ENCODE measurements around the gene AP1S2. TPM values are rescaled to one million over a fixed set of nuclear protein-coding genes. Genes with fewer than 3 reads are reported as not detected.

AP1S2 gene
- total RNA-seq, 1 donor from 2014 or later: 873 TPM

DNA sequence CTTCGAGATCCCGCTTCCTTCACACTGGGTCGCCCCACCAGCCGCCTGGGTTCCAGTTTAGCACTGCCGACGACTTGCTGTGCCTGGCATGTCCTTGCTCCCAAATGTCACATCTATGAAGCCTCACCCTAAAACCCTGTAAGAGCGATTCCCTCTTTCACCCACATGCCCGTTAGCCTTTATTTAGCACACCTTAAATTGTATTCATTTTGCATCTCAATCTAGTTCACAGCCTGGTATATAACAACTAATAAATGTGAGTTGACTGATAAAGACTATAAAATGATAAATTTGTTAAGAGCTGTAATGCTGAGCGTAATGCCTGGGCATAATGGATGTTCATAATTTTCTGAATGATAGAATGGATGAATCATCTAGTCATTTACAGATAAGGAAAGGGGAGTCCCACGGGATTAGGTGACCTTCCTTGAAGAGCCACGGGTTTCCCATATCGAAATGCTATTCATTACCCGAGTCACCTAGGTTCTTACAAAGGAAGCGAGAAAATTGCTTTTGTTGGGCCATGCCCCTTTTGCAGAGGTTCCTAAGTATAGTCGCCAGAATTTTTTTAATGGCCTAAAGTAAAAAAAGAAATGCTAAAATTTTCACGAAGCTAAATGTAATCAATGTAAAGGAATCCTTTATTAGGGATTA lies 1.1 kb upstream of the AP1S2 start:
- H3K4me1 Mint-ChIP-seq: peaks cover 33% of the 10 kb centered on the region
- no peaks in the 10 kb centered on the region for H3K27me3 ChIP-seq
- H3K9ac ChIP-seq: peak overlapping the region; percentile 5
- H4K20me1 ChIP-seq (ENCODE audit: low read depth): peaks cover 31% of the 10 kb centered on the region
- peak overlapping the region; percentile 44 for H2AFZ ChIP-seq (replicated peaks)
- H3K4me3 Mint-ChIP-seq: peak overlapping the region; percentile 93
- peaks cover 34% of the 10 kb centered on the region for H3F3A ChIP-seq (ENCODE audit: low read depth)
- H3K4me3 ChIP-seq: peak overlapping the region; percentile 92
- H3K79me2 ChIP-seq (ENCODE audit: low read depth): peaks cover 38% of the 10 kb centered on the region
- H3K36me3 ChIP-seq: peaks cover 11% of the 10 kb centered on the region
- H3K27ac ChIP-seq: peak overlapping the region; percentile 80
- TF ChIP-seq EZH2 (IDR thresholded peaks at IDR 0.05): no peak
- no peak for TF ChIP-seq EZH2phosphoT487 (IDR thresholded peaks at IDR 0.05)
- TF ChIP-seq, protein P1, sequence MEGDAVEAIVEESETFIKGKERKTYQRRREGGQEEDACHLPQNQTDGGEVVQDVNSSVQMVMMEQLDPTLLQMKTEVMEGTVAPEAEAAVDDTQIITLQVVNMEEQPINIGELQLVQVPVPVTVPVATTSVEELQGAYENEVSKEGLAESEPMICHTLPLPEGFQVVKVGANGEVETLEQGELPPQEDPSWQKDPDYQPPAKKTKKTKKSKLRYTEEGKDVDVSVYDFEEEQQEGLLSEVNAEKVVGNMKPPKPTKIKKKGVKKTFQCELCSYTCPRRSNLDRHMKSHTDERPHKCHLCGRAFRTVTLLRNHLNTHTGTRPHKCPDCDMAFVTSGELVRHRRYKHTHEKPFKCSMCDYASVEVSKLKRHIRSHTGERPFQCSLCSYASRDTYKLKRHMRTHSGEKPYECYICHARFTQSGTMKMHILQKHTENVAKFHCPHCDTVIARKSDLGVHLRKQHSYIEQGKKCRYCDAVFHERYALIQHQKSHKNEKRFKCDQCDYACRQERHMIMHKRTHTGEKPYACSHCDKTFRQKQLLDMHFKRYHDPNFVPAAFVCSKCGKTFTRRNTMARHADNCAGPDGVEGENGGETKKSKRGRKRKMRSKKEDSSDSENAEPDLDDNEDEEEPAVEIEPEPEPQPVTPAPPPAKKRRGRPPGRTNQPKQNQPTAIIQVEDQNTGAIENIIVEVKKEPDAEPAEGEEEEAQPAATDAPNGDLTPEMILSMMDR (IDR thresholded peaks at IDR 0.05): no peak
- peak overlapping the region; percentile 71 for H3K27ac Mint-ChIP-seq
- no peaks in the 10 kb centered on the region for H3K27me3 Mint-ChIP-seq (ENCODE audit: insufficient read depth, low read depth)
- H3K9me3 ChIP-seq (ENCODE audit: low read depth): no peaks in the 10 kb centered on the region
- no peaks in the 10 kb centered on the region for H3K9me3 Mint-ChIP-seq
- DNase-seq (ENCODE audit: low spot score): peak; percentile 29
- H3K4me2 ChIP-seq: peak overlapping the region; percentile 88
- H3K36me3 Mint-ChIP-seq: peaks cover 8% of the 10 kb centered on the region
- H3K4me1 ChIP-seq: peaks cover 31% of the 10 kb centered on the region

DNA sequence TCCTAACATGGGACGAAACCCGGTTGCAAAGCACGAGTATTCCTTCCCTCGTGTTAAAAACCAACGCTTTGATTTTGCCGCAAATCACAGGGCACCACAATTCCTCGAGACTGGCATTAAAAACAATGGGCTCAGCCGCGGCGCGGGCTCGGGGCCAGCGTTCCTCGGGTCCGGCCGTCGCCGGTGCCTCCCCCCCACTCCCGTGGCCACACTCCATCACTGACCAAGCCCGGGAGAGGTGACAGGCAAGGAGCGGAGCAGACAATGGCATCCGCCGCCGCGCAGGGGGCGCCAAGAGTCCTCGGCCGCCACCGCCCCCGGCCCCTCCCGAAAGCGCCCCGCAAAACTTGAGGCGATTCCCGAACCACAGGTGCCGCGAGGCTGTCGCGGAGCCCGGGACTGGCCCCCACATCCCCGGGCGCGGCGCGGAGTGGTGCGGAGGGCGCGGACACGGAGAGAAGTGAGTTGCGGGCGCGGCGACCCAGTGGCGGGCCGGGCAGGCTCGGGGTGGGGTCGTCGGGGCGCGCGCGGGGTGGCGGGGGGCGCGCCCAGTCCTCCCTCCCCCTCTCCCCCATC lies 445 bp downstream of the AP1S2 start:
- peaks cover 43% of the 10 kb centered on the region for H3K4me1 Mint-ChIP-seq
- peak overlapping the region; percentile 32 for H2AFZ ChIP-seq (replicated peaks)
- peaks cover 40% of the 10 kb centered on the region for H3K4me1 ChIP-seq
- H3K9ac ChIP-seq: peak overlapping the region; percentile 68
- H3K4me3 Mint-ChIP-seq: peak overlapping the region; percentile 85
- no peak overlapping the region for H3K27ac Mint-ChIP-seq
- DNase-seq (ENCODE audit: low spot score): peak; percentile 93
- H4K20me1 ChIP-seq (ENCODE audit: low read depth): peaks cover 46% of the 10 kb centered on the region
- H3K36me3 ChIP-seq: peaks cover 12% of the 10 kb centered on the region
- no peak for TF ChIP-seq EZH2 (IDR thresholded peaks at IDR 0.05)
- TF ChIP-seq, protein P1 (IDR thresholded peaks at IDR 0.05): peak; percentile 53
- H3K27ac ChIP-seq: peak overlapping the region; percentile 91
- peaks cover 43% of the 10 kb centered on the region for H3F3A ChIP-seq (ENCODE audit: low read depth)
- H3K4me2 ChIP-seq: peak overlapping the region; percentile 81
- no peaks in the 10 kb centered on the region for H3K27me3 ChIP-seq
- H3K79me2 ChIP-seq (ENCODE audit: low read depth): peaks cover 53% of the 10 kb centered on the region
- no peaks in the 10 kb centered on the region for H3K9me3 ChIP-seq (ENCODE audit: low read depth)
- H3K4me3 ChIP-seq: peak overlapping the region; percentile 92
- peaks cover 16% of the 10 kb centered on the region for H3K36me3 Mint-ChIP-seq
- no peaks in the 10 kb centered on the region for H3K27me3 Mint-ChIP-seq (ENCODE audit: insufficient read depth, low read depth)
- no peaks in the 10 kb centered on the region for H3K9me3 Mint-ChIP-seq

DNA sequence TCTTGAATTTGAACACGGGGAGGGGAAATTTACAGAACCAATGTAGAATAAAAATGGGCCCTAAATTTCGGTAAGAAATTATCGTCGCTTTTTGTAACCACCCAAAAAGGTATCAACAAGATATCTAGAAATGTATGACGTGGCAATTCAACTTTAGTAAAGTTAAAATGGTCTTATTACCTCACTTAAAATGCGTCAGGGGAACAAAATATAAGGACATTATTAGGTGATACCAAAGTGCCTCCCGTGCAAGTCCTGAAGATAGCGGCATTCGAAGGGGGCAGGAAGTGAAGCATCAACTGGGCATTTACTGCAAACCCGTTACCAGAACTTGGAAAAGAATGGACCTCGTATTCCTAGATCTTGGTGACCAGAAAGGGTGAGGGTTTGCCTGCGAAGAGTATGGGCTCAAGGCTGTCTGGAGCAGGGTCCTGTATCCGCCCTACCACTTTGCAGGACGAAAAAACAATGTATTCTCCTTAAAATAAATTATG lies 980 bp downstream of the AP1S2 start:
- H3K36me3 ChIP-seq: peaks cover 17% of the 10 kb centered on the region
- peak overlapping the region; percentile 85 for H3K4me3 Mint-ChIP-seq
- peak; percentile 17 for DNase-seq (ENCODE audit: low spot score)
- no peaks in the 10 kb centered on the region for H3K27me3 ChIP-seq
- no peaks in the 10 kb centered on the region for H3K9me3 ChIP-seq (ENCODE audit: low read depth)
- H4K20me1 ChIP-seq (ENCODE audit: low read depth): peaks cover 52% of the 10 kb centered on the region
- H3K4me2 ChIP-seq: peak overlapping the region; percentile 81
- H3K4me1 Mint-ChIP-seq: peaks cover 43% of the 10 kb centered on the region
- no peak overlapping the region for H3K27ac Mint-ChIP-seq
- H3K36me3 Mint-ChIP-seq: peaks cover 16% of the 10 kb centered on the region
- no peak for TF ChIP-seq EZH2 (IDR thresholded peaks at IDR 0.05)
- TF ChIP-seq, protein P1 (IDR thresholded peaks at IDR 0.05): no peak
- no peak for TF ChIP-seq EZH2phosphoT487 (IDR thresholded peaks at IDR 0.05)
- H3K9ac ChIP-seq: peak overlapping the region; percentile 68
- H3K79me2 ChIP-seq (ENCODE audit: low read depth): peaks cover 58% of the 10 kb centered on the region
- H3F3A ChIP-seq (ENCODE audit: low read depth): peaks cover 46% of the 10 kb centered on the region
- no peaks in the 10 kb centered on the region for H3K27me3 Mint-ChIP-seq (ENCODE audit: insufficient read depth, low read depth)
- no peaks in the 10 kb centered on the region for H3K9me3 Mint-ChIP-seq
- peak overlapping the region; percentile 91 for H3K27ac ChIP-seq
- H3K4me1 ChIP-seq: peaks cover 46% of the 10 kb centered on the region
- peak overlapping the region; percentile 92 for H3K4me3 ChIP-seq
- H2AFZ ChIP-seq (replicated peaks): peak overlapping the region; percentile 32
